Bone marrow (tissue), 2 donors: ENCODE data around the gene ZMYM2.
"Not testable (repeated sequence)": the region's sequence is repeated elsewhere in the genome, so short reads cannot be mapped to it uniquely, and the experiment has no call there.

Experiments
- DNase-seq, 2 donors: peaks; one replicate each; lab custom pipeline; 2025; lab: John Stamatoyannopoulos, UW

The ZMYM2 gene

DNA sequence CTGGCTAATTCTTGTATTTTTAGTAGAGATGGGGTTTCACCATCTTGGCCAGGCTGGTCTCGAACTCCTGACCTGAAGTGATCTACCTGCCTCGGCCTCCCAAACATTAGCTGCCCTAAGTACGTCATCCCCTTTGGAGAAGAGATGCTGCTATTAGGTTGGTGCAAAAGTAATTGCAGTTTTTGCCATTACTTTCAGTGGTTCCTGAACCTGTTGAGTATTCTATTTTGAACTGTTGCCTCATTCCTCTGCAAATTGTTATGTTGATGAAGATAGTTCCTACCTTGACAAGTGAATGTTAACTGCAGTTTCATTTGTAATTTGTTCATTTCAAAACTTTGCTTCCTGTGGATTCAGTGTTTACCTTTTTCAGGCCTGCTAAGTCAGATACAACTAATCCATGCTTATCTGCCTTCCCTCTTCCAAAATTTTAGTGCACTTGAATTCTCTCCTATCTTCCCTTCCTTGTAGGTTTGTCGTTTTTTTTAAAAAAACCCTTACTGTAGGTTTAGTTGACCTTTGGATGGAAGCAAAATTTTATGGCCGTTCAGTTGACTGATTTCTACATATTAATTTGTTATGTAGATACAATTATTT, 24.0 kb downstream of the ZMYM2 start:
- DNase-seq, result no peak

DNA sequence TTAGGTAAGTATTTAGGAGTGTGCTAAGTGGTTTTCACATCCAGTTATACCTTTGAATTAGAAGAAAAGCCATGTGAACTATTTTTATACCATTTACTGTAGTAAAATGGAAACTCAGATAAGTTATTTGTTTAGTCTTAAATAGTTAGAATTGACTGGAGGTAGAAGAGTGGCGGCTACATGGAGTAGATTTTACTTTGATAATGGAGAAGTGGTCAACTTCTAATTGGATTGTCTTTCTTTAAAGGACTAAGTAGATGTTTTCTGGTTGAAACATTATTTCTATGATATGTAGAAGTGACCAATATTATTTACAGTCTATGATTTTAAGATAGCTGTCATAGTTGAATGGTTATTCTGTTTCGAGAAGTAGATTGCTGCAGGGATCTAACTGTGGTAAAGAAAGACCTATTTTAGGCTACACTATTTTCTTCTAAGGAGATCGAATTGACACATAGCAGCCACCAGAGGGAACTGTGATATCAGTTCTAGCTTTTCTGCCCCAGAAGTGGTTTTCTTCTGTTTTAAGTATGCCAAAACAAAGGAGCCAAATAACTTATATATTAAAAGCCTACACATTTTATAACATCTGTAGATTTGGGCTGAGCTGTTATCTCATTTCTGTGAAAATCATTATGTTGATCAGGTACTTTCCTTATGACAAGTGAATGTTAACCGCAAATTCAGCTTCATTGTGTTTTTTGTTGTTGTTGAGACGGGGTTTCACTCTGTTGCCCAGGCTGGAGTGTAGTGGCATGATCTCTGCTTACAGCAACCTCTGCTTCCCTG, 26.1 kb downstream of the ZMYM2 start:
- DNase-seq, result peak in 1 of 2 donors; percentile 31

DNA sequence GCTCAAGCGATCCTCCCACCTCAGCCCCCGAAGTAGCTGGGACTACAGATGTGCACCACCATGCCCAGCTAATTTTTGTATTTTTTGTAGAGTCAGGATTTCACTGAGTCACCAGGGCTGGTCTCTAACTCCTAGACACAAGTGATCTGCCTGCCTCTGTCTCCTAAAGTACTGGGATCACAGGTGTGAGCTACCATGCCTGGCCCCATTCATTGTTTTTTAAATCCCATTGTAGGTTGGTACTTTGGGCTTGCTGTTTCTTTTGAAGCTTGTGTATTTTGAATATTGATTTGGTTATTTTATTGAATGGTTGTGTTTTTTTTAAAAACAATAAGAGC, 26.7 kb downstream of the ZMYM2 start:
- no peak for DNase-seq

DNA sequence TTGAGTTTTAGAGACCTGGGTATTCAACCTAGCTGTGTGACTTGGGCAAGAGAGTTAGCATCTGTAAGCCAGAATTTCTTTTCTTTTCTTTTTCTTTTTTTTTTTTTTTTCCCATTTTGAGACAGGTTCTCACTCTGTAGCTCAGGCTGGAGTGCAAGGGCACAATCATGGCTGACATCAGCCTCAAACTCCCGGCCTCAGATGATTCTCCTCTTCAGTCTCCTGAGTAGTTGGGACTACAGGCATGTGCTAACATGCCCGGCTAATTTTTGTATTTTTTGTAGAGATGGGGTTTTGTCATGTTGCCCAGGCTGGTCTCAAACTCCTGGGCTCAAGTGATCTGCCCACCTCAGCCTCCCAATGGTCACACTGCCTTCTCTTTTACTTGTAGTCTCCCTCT, 33.0 kb downstream of the ZMYM2 start:
- no peak for DNase-seq

DNA sequence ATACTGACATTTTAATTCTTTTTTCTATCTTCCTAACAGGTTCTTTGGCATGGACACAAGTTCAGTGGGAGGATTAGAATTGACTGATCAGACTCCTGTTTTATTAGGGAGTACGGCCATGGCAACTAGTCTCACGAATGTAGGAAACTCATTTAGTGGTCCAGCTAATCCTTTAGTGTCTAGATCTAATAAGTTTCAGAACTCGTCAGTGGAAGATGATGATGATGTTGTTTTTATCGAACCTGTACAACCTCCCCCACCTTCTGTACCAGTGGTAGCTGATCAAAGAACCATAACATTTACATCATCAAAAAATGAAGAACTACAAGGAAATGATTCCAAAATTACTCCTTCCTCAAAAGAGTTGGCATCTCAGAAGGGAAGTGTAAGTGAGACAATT, 34.5 kb downstream of the ZMYM2 start:
- no peak for DNase-seq

DNA sequence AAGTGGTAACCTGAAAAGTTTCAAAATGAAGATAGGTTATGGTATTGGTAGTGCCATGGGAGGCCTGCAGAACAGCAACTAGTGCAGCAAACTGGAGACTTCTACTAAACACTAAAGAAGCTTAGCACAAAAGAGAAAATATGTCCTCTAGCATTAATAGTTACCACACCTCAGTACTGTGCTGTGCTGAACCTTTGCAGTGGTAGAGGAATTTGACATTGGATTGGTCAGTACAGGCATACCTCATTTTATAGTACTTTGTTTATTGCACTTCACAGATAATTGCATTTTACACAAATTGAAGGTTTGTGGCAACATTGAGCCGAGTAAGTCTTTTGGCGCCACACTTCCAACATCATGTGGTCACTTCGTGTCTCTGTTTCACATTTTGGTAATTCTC, 40.4 kb downstream of the ZMYM2 start:
- DNase-seq, result no peak

DNA sequence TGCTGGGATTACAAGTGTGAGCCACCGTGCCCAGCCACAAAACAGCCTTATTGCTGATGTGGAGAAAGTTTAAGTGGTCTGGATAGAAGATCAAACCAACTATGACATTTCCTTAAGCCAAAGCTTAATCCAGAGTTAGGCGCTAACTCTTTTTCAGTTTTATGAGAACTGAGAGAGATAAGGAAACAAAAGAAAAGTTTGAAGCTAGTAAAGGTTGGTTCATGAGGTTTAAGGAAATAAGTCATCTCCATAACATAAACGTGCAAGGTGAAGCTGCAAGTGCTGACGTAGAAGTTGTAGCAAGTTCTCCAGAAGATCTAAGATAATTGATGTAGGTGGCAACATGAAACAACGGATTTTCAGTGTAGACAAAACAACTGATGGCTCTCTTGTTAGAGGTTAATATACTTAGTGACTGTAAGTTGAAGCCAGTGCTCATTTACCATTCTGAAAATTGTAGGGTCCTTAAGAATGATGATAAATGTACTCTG, 41.6 kb downstream of the ZMYM2 start:
- DNase-seq, result no peak

DNA sequence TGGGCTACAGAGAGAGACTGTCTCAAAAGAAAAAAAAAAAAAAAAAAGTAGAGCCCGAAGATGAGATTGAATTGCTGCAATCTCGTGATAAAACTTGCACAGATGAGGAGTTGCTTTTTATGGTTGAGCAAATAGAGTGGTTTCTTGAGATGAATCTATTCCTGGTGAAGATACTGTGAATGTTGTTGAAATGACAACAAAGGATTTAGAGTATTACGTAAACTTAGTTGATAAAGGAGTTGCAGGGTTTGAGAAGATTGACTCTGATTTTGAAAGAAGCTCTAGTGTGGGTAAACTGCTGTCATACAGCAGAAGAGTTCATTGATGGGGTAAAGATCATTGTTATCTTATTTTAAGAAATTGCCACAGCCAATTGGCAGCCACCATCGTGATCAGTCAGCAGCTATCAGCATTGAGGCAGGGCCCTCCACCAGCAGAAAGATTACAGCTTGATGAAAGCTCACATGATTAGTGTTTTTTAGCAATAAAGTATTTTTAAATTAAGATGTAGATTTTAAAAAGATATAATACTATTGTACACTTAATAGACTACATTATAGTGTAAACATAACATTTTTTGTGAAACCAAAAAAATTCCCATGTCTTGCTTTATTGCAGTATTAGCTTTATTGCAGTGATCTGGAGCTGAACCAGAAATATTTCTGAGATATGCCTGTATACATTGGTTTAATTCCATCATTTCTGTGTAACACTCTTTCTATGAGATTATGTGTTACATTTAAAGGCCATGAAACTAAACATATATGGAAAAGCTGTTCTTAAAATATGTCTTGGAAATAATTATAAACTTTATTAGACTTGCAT, 43.1 kb downstream of the ZMYM2 start:
- DNase-seq, result no peak

DNA sequence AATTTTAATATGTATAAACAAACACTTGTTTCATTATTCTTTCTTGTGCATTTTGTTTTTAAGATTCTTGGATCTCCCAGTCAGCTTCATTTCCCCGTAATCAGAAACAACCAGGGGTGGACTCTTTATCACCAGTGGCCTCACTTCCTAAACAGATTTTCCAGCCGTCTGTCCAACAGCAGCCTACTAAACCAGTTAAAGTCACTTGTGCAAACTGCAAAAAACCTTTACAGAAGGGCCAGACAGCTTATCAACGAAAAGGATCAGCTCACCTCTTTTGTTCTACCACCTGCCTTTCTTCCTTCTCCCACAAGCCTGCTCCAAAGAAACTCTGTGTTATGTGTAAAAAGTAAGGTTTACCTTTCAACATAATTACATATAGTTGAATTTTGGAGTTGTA, 44.3 kb downstream of the ZMYM2 start:
- no peak for DNase-seq

DNA sequence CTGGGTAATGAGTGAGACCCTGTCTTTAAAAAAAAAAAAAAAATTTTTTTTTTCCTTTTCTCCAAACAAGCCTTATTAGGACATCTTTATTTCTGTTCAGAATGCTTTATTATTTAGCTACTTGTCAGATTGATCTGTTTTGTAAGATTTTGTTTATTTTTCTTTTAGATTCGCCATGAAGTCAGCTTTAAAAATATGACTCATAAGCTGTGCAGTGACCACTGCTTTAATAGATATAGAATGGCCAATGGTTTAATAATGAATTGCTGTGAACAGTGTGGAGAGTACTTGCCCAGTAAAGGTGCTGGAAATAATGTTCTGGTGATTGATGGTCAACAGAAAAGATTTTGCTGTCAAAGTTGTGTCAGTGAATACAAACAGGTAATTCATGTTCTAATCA, 47.7 kb downstream of the ZMYM2 start:
- no peak for DNase-seq

DNA sequence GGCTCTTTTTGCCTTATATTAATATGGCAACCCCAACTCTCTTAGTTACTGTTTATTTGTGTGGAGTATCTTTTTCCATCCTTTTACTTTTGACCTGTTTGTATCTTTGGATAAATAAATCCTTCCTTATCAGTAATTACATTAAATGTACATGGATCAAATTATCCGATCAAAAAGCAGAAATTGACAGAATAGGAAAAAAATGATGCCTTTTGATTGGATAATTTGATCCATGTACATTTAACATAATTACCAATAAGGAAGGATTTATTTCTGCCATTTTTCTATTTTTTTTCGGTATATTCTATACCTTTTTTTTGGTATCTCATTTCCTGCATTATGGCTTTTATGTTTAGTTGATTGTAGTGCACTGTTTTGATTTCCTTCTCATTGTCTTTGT, 57.2 kb downstream of the ZMYM2 start:
- no peak for DNase-seq

DNA sequence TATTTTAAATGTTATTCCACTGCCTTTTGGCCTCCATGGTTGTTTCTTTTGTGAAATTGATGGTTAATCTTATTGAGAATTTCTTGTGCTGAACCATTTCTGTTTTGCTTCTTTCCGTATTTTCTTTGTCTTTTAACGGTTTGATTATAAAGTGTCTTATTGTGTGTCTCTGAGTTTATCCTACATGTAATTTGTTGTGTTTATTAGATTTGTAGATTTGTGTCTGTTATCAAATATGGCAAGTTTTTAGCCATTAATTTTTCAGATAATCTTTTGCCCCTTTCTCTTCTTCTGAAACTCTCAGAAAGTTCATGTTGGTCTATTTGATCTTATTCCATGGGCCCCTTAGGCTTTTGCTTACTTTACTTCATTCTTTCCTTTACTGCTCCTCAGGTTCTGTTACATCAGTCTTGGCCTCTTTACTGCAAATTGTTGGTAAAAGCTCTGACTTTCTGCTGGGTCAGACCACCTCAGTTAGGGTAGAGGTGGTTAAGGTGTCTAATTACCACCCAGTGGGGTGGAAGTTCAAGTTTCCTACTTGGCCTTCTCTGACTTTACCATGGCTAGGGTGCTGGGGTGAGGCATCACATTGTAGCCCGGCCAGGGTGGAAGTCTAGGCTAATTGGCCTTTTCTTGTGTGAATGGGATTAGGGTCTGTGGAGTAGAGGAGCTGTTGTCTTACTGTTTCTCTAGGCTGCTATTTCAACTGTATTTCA, 58.3 kb downstream of the ZMYM2 start:
- DNase-seq, result no peak

DNA sequence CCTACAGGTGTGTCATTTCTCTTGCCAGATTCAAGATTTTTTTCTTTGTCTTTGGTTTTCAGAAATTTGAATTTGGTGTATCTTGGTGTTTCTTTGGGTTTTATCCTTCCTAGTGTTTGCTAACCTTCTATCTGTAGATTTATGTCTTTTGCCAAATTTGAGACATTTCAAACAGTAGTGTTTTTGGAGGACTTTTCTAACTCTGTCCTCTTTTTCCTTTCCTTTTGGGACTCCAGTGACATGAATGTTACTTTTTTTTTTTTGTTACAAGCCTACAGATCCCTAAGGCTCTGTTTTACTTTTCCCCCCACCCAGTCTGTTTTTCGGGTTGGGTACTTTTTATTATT, 58.8 kb downstream of the ZMYM2 start:
- DNase-seq, result no peak

DNA sequence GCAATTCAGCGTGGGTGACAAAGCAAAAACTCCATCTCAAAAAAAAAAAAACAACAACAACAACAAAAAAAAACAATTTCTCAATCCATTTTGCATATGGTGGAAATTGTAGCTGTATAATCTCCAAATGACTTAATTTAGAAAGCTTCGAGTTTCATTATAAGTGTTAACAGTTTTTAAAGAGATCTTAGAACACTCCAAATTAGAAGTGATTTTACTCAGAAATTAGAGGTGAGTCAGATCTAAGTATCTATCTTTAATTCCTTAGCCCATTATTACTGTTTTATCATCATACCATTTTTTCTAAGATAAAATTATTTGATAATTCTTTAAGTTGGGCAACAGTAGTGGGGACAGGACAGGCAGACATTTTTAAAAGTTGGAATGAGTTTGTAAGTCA, 60.5 kb downstream of the ZMYM2 start:
- DNase-seq, result no peak

DNA sequence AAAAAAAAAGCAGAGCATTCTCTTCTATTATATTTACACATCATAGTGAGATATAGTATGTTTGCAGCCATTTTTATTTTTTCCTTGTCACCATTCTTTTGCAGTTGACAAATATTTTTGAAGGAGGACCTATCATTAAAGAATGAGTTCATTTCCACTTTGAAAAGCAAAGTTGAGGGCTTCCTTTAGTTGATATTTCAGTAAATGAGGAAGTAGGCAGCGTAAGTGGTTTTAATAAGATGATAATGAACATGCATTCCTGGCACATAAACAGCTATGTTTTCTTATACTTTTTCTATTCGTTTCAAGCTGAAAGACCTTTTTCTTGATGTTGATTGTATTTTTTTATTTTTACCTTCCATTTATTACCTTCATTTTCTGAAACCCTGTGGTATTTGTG, 66.2 kb downstream of the ZMYM2 start:
- peak in 1 of 2 donors; percentile 52 for DNase-seq

DNA sequence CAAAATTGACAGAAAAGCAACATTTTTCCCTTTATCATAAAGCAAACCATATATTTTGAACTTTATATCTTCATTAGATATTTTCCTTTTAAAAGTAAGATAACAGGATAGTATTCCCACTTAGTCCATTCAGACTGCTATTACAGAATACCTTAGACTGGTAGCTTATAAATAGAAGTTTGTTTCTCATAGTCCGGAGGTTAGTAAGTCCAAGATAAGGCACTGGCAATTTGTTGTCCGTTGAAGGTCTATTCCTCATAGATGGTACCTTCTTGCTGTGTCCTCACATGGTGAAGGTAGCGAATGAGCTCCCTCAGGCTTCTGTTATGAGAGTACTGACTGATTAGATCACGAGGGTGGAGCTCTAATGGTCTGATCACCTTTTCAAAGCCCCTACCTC, 70.4 kb downstream of the ZMYM2 start:
- no peak for DNase-seq

DNA sequence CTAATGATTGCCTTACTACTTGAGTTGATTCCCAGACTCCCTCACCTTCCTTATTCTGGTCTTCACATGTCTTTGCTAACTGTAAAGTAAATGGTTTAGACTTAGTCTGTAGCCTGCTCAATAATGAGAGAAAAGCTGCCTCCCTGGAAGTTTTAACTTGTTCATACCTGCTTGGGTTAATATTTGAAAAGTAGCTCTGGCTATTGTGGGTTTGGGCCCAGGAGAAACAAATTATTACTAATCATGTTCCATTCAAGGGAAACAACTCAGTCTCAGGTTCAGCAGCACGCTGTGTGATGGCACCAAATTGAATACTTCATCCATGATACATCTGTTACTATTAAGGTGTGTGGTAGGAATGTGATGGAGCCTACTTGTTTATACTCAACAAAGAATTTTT, 75.0 kb downstream of the ZMYM2 start:
- no peak for DNase-seq

DNA sequence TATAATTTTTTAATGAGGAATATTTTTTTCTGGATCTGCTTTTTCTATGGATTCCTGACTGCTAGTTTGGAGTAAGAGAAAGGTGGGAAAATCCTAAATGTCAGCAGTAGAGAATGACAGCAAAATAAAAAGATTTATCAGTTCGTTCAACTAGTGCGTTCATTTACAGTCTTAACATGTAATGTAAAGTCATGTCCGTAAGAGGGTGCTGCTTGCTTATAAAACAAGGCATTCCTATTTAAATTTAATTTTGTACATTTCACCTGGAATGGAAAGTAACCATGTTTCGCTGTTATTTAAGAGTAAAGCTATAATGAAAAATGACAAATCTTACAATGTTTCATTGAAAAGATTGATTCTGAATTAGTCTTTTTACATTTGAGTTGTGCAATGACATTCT, 76.6 kb downstream of the ZMYM2 start:
- no peak for DNase-seq

DNA sequence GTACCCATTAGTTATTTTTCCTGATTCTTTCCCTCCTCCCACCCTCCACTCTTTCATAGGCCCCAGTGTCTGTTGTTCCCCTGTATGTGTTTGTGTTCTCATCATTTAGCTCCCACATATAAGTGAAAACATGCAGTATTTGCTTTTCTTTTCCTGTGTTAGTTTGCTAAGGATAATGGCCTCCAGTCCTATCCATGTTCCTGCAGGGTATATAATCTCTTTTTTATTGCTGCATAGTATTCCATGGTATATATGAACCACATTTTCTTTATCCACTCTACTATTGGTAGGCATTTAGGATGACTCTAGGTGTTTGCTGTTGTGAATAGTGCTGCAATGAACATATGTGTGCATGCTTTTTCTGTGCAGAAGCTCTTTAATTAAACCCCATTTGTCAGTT, 79.4 kb downstream of the ZMYM2 start:
- no peak for DNase-seq

DNA sequence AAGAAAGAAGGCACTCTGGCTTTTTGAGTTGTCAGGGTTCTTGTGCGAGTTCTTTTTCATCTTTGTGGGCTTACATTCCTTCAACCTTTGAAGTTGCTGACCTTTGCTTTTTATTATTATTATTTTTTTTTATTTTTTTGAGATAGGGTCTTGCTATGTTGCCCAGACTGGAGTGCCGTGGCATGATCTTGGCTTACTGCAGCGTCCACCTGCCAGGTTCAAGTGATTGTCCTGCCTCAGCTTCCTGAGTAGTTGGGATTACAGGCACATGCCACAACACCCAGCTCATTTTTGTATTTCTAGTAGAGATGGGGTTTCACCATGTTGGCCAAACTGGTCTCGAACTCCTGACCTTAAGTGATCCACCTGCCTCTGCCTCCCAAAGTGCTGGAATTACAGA, 84.1 kb downstream of the ZMYM2 start:
- DNase-seq, result not testable (repeated sequence)

DNA sequence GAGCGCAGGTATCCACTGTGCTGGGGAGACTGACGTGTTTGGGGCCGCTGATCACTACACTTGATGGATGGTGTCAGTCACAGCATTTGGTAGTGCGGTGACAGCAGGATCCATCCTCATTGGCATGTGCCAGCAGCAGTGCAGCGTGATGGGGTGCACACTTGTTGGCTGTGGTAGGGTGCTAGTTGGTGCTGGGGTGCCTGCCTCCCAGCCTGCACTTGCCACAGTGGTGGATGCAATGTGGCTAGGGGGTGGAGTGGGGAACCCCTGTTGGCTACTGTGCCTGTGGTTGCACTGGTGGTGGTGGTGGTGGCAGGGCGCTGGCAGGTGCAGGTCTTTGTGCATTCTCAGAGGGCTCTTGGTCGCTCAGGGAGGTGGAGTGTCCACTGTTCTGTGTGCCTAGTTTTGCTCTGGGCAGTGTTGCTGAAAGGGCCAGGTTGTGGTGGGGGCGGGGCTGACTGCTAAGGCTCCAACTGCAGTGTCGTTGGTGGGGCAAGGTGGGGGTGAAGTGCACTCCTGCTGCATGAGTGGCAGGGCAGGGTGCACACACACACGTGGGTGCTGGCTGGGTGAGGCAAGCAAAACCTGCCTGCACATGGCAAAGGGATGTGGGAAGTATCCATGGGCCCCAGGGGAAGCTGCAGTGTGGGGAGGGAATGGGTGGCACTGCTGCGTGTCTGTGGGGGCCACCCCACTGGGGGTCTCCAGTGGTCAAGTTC, 84.8 kb downstream of the ZMYM2 start:
- no peak for DNase-seq

DNA sequence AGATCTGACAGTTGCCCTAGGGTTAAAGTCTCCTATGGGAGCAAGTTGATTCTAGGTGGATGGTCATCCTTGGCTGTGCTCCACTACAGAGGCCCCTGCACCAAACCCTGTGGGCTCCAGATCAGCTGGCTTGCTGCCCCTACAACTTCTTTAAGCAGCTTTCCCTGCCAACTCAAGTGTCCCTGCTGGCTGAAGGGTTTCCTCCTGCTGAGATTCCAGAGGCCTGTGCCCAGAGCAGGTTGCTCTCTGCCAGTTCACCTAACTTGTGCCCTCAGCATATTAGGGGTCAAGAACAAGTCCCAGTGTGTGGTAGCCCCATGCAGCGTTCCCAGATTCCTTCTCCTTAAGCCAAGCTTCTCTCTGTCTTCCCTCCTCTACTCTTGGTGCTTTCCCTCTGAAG, 85.6 kb downstream of the ZMYM2 start:
- no peak for DNase-seq
